ENCODE measurements around the gene TMPRSS2.

DNA sequence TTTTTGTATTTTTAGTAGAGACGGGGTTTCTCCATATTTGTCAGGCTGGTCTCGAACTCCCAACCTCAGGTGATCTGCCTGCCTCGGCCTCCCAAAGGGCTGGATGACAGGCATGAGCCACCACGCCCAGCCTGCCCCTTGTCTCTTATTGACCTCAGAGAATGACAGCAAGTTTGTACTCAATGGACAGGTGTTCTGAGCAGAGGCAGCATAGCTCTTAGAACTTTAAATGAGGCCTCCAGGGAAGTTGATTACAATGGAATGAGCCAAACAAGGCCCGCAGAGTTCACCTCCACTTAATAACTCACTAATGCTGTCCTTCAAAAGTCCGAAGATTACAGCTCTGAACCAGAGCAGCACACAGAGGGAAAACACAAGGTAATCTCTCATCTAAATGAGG, 10.9 kb downstream of the TMPRSS2 start:
- TF ChIP-seq ZNF70 (CRISPR knock-in tag; IDR thresholded peaks at IDR 0.05) (no peak), ZC3H10 (CRISPR knock-in tag; IDR thresholded peaks at IDR 0.05) (no peak)
- TF ChIP-seq, protein P1, sequence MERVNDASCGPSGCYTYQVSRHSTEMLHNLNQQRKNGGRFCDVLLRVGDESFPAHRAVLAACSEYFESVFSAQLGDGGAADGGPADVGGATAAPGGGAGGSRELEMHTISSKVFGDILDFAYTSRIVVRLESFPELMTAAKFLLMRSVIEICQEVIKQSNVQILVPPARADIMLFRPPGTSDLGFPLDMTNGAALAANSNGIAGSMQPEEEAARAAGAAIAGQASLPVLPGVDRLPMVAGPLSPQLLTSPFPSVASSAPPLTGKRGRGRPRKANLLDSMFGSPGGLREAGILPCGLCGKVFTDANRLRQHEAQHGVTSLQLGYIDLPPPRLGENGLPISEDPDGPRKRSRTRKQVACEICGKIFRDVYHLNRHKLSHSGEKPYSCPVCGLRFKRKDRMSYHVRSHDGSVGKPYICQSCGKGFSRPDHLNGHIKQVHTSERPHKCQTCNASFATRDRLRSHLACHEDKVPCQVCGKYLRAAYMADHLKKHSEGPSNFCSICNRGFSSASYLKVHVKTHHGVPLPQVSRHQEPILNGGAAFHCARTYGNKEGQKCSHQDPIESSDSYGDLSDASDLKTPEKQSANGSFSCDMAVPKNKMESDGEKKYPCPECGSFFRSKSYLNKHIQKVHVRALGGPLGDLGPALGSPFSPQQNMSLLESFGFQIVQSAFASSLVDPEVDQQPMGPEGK (CRISPR knock-in tag; IDR thresholded peaks at IDR 0.05; ENCODE audit: borderline replicate concordance) = no peak

Data from SK-N-SH treated with all-trans-retinoic acid at 6 μM for 48 hours (cell line).